ENCODE results near the gene CBX6.
A peak's percentile ranks its signal among the peaks of the same experiment; 100 is the strongest.

Gene CBX6

GRCh38 chr22:38840129-38840528 lies 31.9 kb downstream of the CBX6 start:
- DNase-seq: no peak

GRCh38 chr22:38839686-38840085 lies 32.3 kb downstream of the CBX6 start:
- no peak for DNase-seq

- DNase-seq: no peak
These were observed 34.5 kb downstream of the CBX6 start for GRCh38 chr22:38837414-38837928.

GRCh38 chr22:38835888-38836301 lies 36.1 kb downstream of the CBX6 start:
- no peak for DNase-seq

GRCh38 chr22:38834991-38835390 lies 37.0 kb downstream of the CBX6 start:
- no peak for DNase-seq

- peak in 1 of 2 donors; percentile 46 for DNase-seq
These were observed 37.6 kb downstream of the CBX6 start for GRCh38 chr22:38834215-38834953.

- no peak for DNase-seq
These were observed 39.0 kb downstream of the CBX6 start for GRCh38 chr22:38833061-38833460.

- DNase-seq: peak in 1 of 2 donors; percentile 50
These were observed 39.7 kb downstream of the CBX6 start for GRCh38 chr22:38832005-38832978.

GRCh38 chr22:38831166-38831945 lies 40.7 kb downstream of the CBX6 start:
- peak; percentile 86 to 93 for DNase-seq

- DNase-seq: no peak
These were observed 41.2 kb downstream of the CBX6 start for GRCh38 chr22:38830845-38831108.

GRCh38 chr22:38830026-38830844 lies 41.8 kb downstream of the CBX6 start:
- DNase-seq: no peak

GRCh38 chr22:38829485-38829884 lies 42.5 kb downstream of the CBX6 start:
- no peak for DNase-seq

GRCh38 chr22:38828616-38829205 lies 43.3 kb downstream of the CBX6 start:
- DNase-seq: no peak

- no peak for DNase-seq
These were observed 43.8 kb downstream of the CBX6 start for GRCh38 chr22:38828191-38828590.

- DNase-seq: no peak
These were observed 44.5 kb downstream of the CBX6 start for GRCh38 chr22:38827510-38827909.

- no peak for DNase-seq
These were observed 45.2 kb downstream of the CBX6 start for GRCh38 chr22:38826801-38827200.

- no peak for DNase-seq
These were observed 45.6 kb downstream of the CBX6 start for GRCh38 chr22:38826386-38826785.

GRCh38 chr22:38824585-38824984 lies 47.4 kb downstream of the CBX6 start:
- DNase-seq: peak; percentile 70 to 83

GRCh38 chr22:38823637-38824036 lies 48.4 kb downstream of the CBX6 start:
- DNase-seq: no peak

GRCh38 chr22:38823076-38823475 lies 48.9 kb downstream of the CBX6 start:
- no peak for DNase-seq

GRCh38 chr22:38820020-38820419 lies 52.0 kb downstream of the CBX6 start:
- no peak for DNase-seq

All from inflammatory macrophage (primary cell).